ENCODE results near the gene MRPS18A.

MRPS18A gene

DNA sequence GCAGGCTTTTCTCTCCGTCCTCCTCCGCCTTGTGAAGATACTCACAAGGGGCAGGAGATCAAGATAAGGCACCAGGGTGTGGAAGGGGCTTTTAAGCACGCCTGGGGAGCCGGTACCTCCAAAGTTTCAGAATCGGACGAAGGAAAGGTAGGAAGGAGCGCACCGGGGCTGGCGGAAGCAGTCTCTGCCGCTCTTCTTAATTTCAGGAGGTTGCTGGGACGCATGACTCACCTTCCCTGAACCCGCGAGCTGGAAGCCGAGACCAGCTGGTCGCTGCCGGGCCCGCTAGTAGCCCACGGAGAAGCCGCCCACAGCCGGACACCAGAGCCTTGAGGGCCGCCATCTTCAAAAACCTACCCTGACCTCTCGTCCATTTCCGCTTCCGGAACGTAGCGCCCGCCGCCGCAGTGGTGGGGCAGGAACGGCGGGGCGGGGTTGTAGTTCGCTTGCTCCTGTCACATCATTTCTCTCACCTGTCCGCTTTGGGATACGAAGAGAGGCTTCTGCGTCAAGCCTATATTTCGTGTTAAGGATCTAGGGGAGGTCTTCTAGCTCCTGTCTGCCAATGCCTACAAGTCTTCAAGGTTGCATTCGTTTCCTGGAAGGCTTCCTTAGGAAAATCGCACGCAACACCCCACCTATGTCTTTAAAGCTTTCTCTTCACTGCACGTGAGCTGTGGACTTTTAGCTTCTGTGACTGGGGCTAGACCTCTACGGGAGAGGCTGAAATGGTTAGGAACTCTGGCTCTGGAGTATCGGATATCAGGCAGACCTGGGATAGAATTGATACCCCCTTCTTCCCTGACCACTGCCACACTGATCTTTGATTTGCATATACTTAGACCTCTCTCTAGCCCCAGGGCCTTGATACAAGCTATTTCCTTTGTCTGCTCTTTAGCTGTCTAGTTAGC, at the start of gene MRPS18A:
Gene MRPS18A (minus strand): TSS at position 355 of the 911 bp plus-strand sequence. CDS start 12 bp downstream, at position 343.
- peak; percentile 68 for DNase-seq

DNA sequence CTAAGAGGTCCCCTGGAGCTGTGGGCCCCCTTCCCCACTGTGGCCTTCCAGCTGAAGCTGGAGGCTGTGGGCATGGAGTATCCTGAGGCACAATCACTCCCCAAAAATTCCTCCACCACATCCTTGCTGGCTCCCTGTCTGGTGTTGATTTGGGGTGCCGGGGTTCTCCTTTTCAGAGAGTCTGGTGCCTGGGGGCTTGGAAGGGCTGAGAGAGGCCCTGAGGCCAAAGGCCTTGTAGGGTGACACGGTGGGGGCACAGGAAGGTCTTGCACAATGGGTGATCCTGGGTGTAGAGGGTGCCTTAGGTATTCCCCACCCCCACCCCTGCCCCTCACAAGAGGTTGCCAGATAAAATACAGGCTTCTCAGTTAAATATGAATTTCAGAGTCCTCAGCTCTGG, 49.3 kb upstream of the MRPS18A start:
- DNase-seq, result no peak

DNA sequence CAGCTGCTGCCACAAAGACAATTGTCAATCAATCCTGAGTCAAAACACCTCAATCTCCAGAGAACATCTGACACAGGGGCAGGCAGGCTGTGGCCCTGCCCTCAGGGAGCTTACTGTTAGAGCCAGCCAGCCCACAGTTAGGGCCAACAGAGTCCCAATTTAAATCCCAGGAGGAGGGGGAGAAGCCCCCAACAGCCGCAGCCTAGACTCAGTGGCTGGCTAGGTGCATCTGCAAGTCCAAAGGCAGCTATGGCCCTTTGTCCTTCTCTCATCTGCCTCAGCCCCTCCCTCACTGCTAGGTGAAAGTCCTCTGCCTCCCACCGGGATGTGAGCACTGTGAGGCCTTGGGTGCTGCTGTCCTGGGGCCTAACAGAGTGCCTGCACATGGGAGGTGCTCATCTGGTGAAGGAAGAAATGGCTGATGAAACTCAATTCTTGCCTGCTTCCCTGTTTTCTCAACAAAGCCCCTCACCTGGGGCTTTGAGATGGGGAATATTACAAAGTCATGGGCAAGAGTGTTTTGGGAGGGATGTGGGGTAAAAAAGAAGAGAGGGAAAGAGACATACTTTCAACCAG, 48.7 kb upstream of the MRPS18A start:
- DNase-seq, result no peak

DNA sequence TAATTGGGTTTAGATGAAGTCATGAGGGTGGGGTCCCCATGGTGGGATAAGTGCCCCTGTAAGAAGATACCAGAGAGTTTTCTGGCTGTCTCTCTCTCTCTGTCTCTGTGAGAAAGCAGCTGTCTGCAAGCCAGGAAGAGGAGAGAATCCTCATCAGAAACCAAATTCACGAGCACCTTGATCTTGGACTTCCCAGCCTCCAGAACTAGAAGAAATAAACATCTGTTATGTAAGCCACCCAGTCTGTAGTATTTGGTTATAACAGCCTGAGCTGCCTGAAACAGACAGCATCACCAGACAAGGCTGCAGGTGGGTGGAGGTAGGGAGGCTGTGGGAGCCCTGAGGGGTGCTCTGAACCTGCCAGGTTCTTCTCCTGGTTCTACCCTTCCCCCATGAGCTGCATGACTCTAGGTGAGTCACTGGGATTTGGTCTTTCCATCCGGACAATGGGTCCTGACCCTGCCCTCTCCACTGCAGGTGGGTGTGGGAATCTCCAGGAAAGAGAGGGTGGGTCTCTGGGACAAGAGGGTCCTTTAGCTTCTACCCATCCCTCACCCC, 48.1 kb upstream of the MRPS18A start:
- no peak for DNase-seq

DNA sequence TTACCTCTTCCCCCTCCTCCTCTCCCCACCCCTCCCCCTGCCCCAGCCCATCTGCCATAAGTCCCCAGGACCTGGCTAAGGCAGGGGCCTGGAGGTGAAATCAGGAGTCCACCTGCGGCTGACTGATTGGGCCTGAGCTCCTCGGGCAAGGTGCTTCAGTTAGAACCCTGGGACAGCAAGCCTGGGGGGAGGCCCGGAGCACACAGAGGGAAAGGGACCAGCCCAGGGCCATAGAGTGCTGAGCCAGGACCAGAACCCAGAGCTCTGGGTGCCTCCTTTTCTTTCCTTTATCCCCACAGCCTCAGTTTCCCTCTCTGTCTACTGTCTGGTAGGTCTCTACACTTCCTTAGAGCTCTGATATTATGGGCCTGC, 46.7 kb upstream of the MRPS18A start:
- no peak for DNase-seq

DNA sequence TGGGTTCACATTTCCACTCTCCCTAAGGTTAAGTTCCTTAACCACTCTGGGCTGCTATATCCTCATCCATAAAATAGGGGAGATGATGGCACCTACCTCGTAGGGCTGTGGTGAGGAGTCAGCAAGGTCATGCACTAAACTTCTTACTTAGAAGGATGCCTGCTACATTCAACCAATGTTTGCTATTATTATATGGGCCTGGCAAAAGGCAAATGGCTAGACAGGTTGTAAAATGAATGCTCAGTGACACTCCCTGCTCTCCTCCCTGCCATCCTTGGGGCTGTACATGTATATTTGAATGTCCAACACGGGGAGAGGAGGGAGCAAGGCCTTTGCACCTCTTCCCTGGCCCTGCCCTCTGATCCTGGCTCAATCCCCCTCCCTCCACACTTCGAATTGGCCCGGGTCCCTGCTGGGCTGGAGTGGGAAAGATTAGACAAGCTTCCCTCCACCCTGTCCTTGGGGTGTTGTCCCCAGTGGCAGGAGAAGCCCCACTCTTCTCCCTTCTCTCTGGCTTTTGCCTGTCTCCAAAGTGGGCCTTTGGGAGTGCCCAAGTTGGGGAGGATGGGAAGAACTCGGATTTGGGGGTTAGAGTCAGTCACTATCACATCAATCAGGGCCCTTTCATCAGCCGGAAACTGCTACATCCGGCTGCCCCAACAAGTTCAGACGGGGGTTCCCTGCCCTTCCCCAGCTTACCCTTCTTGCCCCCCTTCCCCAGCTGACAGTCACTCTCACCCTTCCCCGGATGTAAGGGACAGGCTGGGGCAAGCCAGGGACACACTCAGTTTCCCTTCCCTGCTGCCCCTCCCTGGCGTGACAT, 46.1 kb upstream of the MRPS18A start:
- DNase-seq, result no peak

DNA sequence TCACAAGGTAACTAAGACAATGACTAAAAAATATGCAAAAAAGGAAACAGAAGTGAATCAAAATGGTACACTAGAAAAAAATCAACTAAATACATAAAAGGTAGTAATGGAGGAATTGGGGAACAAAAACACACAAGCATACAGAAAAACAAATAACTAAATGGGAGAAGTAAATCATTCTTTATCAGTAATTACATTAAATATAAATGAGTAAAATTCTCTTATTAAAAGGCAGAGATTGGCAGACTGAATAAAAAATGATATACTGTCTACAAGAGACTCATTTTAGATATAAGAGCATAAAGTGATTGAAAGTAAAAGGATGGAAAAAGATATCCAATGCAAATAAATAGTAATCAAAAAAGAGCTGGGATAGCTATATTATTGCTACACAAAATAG, 43.0 kb upstream of the MRPS18A start:
- no peak for DNase-seq

DNA sequence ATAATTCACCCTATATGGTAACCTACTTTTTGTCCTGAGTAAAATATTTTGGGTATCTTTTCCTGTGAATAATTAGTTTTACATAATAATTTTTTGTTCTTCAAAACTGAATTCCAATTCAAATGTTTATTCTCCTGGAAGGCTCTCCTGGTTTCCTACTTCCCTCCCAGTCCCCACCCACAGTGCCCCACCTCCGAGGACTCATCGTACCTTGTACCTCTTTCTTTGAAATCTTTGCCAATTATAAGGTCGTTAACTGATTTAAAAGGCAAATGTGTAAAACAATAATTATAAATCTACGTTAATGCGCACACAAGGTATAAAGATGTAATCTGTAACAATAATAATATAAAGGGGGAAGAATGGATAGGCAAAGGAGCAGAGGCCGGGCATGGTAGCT, 41.9 kb upstream of the MRPS18A start:
- no peak for DNase-seq

DNA sequence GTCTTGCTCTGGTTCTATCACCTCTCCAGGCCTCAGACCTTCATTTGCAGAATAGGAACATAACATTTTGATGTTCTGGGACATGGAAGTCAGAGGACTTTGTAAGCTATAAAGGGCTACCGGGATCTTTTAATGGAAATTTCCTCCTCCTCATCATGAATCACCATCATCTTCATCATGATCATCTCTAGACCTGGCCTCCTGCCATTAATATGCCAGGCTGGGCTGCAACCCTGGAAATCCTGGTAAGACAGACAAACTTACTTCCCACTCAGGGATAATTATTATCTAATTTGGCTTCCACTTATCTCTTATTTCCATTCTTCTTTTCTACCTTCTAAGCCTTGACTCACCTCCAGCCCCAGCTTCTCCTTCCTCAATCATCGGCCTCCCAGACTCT, 41.0 kb upstream of the MRPS18A start:
- no peak for DNase-seq

DNA sequence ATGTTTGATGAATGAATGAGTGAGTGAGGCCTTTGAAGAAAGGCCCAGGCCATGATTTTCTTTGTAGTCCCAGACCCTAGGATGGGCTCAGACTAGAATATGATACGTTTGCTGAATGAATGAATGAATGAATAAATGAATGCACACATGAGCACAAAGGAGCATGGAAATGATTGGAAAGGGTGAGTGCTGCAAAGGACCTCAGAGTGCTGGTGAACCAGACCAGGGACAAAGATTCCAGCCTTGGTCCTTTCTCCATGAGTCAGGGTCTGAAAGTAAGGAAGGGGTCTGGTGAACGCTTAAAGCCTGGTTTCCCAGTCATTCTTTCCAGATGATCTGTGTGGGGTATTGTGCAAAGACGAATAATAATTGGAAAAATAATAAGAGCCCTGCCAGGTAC, 40.0 kb upstream of the MRPS18A start:
- DNase-seq, result no peak

DNA sequence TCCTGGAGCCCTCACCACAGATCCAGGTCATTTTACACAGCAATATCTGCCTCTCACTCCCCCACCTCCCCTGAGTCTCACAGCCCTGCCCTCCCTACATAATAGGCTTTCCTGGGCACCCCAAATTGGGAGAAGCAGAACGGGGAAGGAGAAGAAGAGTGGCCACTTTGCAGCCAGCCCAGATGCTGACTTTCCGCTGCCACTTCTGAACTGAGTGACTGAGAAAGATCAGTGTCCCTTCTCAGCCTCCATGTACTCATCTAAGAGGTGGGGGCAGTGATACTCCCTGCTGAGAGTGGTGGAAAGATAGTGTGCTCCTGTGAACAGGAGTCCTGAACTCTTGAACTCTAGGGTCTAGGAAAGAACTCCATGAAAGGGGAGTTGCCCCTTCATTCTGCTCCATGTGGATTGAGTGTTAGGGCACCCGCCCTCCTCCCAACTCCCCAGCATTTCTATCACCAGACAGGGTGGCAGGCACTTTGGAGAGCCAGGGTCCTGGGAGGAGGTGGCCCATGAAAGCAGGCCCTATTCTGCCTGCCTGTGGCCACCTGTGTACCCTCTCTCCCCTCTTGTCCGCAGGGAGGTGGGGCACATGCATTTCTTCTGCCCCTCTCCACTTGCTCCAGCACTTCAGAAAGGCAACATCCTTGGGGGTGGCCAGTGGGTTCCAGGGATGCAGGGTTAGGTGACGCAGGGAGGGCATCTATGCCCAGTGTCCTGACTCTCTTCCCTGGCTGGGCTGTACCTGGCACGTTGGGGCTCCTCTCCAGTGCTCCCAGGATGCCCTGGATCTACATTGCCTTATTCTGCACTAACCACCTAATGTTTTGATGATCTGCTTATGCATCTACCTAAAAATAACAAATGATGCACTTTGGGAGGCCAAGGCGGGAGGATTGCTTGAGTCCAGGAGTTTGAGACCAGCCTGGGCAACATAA, 38.3 kb upstream of the MRPS18A start:
- no peak for DNase-seq

DNA sequence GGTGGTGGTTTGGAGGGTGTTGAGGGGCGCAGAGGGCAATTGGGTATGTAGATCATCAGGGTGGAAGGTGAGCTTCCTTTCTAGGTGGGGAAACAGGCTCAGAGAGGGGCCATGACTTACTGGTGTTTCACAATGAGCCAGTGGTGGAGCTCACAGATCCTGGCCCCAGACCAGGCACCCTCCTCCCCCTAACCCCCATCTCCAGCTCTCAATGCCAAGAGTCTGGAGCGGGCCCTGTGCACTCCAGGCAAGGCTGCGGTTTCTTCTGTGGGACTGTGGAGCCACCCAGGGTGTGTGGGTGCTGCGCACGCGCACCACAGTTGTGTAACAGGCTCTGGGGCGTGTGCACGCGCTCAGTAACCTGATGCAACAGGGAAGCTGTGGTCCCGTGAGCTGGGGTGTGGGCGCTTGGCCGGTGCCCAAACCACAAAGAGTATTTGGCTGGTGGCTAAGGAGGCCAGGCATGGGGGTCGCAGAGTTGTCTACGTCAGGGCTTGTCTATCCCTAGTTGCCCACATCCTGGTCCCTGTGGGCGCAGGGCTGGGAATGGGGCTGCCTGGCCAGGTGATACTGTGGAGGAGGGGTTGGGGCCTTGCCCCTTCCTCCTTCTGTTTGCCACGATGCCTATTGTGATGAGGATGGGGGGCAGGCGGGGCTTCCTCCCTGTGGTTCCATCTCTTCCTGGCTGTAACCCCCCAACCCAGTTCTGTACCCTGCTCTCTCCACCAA, 37.5 kb upstream of the MRPS18A start:
- DNase-seq, result peak; percentile 78

DNA sequence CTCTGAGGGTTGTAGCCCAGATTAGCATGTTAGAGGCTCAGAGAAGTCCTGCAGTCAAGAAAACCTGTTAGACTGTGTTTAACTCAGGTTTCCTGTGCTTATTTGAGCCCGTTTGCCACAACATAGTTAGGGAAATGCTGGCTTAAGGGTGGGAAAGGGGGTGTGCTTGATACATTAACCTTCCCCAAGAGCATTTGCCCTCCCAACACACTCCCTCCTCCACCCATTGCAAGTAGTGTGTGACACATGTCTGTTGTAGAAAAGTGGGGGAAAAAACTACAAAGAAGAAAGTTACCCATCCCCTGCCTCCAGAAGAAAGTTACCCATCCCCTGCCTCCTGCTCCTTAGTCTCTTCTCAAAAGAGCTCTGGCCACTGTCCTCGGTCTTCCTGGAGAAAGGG, 36.8 kb upstream of the MRPS18A start:
- DNase-seq, result no peak

DNA sequence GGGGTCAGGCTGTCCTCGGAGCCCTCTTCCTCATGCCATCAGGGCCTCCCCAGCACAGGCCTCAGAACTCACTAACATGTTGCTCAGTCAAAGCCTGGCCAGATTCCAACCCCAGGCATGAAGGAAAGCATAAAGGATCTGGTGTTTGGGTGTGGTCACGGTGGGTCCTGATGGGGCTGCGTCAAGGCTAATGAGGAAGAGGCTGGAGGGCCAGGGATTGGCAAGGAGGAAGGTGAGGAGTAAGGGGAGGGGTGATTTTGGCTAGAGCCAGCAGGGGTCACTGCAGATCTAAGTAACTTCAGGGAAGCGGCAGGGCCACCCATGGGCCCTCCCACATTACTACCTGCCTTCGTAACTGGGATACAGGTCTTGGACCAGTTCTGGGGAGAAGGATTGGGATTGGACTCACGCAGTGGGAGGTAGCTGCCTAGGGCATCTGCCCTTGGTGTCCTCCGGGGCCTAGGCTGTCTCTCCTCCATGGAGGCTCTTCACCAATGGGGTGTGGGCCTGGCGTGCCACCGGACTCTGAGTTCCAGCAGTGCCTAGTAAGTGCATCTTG, 36.2 kb upstream of the MRPS18A start:
- DNase-seq, result peak; percentile 39

DNA sequence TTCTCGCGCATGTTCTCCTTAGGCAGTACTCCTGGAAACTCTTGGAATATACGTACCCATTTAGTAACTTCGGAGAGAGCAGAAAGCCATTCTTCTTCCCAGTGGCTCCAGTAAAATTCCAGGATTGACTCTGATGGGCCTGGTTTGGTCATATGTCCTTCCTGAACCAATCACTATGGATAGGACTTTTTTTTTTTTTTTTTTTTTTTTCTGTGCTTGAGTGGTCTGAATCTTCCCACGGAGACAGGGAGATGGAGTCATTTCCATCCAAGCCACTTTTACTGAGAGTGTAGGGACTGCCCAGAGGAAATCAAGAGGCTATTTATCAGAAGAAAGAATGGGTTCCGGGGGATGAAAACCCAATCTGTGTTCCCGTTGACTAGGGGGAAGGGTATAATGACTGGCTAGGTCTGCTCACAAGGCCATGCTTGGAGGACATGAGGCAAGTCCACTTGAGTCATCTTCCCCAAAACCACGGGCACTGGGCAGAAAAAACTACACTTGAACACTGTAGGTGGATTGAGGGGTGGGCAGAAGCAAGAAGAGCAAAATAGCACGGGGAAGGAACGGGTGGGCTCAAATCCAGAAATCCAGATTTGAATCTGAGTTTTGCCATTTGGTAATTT, 35.4 kb upstream of the MRPS18A start:
- no peak for DNase-seq

DNA sequence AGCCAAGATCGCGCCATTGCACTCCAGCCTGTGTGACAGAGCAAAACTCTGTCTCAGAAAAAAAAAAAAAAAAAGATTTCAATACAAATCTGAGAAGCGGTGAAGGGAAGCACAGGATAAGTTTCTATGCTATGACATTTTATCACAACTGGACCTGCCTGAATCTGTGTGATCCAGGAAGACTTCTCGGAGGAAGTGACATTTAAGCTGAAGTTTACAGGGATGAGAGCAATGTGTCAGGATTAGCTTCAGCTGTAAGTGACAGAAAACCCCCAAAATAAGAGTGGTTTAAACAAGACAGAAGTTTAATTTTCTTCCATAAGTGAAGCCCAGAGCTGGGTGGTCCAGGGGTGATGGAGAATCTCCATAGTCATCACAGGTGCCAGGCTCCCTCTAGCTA, 33.4 kb upstream of the MRPS18A start:
- no peak for DNase-seq

DNA sequence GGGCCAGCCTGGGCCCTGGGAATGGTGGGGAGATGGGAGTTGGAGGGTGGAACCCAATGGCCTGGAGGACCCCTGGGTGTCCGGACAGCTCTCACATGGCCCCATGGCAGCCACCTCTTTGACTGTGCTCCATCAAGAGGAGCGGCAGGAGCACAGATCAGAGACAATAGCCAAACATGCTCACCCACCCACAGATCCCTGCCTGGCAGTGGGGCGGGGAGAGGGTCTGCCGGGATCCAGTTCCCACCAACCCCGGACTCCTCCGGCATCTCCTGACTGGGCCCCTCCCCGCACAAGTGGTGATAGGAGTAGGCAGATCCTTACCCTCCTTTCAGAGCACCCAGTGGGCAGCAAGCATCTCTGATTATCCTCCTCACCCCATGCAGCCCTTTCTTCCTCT, 31.9 kb upstream of the MRPS18A start:
- no peak for DNase-seq

DNA sequence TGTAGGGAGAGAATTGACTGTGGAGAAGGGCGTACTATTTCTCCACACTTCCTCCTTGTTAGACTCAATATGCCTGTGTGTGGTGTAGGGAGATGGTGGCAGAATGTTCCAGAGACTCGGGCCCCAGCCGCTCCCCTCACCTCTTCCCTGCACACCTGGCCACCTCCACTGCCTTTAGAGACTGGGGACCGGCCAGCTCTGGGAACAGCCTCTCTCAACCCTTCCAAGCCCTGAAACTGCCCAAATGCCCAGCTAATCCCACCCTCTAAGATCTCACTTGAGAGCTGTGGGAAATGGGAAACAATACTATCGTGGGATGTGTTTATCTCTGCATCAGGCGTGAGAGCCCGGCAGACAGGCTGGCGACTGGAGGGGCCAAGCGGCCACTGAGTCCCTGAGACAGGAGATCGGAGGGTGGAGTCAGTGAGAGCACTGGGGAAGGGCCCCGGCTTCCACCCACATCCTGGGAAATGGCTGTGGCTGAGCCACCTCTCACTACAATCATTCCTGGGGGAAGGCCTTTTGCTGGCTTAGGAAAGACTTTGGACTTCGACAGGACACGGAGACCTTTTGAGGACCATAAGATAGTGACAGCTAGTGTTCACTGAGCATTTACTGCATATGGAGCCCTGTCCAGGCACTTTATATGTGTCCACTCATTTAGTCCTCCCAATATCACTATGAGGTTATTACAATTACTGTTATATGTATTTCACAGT, 31.0 kb upstream of the MRPS18A start:
- DNase-seq, result no peak

DNA sequence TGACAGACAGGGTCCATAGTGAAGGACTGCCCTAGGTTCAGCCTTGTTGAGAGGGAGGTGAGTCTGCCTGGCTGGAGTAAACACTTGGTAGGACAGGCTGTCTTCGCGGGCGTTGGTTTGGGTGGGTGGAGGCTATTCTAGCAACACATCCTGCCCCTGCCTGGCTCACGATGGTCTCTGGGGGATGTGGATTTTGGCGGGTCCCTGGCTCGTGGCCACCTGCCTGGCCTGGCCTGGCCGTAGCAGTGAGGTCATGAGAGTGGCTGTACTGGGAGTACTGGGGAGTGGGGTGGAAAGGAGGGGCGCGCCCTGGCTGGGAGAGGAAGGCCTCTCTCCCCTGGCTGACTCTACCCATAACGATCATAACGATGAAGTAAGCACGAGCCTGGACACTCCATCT, 30.2 kb upstream of the MRPS18A start:
- DNase-seq, result no peak

DNA sequence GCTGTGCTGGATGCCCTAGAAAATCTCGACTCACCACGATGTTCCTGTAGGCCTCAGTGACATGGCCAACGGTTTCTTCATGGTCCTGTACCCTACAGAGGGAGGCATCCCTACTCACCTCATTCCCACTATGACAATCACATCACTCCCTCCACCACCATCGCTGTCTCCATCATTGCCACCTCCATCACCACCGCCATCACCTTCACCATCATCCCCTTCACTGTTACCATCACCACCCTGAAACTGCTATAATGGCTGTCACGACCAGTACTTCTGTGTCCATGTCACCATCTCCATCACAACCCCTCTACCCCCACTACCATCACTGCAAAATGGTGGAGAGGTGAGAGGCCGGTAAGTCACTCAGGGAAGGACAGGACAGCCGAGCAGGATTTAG, 29.8 kb upstream of the MRPS18A start:
- no peak for DNase-seq
